GM12874 (cell line): ENCODE measurements around the gene MPND.

Source experiments
- TF ChIP-seq, protein P1 (sequence below): IDR thresholded peaks from 2 replicates; pipeline ENCODE4 v1.5.1; 2011; ENCODE audit warnings: low read depth, mild to moderate bottlenecking, control low read depth, low read length, moderate library complexity; ENCODE audit not compliant: insufficient read depth

Gene MPND

DNA sequence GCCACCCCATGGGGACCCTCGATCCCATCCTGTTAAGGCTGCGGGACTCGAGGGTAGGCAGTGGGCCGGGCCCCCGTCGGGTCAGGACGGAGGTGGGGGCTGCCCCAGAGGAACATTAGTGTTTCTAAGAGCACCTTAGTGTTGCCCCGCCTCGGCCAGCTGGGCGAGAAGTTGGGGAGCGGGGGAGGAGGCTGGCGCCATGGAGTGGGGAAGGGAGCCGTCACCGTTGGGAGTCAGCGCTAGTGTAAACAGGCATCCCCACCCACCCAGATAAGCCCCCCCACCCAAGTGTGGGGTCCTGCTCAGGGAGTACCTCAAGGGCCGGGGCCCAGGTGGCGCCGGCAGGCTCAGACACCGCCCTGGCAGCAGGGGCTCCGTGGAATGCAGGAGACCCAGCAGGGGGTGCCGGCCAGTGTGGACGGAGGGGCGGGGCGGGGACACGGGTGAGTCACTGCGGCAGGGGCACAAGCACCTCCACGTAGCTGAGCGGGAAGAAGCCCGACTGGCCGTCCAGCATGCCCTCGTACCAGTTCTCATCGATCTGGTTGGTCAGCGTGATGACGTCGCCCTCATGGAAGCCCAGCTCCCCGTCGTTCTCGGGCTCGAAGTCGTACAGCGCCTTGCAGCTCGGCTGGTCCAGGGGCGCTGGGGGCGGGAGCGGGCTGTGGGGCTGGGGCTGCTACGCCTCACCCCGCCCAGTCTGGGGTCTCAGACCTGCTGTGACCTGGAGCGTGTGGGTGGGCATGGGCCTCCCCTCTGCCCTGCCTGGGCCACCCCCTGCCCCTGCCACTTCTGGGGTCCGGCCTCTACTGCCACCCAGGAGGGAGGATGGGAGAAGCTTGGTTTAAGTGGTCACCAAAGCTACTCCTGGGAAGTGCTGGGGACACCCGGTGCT is 18.0 kb downstream of the MPND start:
- TF ChIP-seq, protein P1, sequence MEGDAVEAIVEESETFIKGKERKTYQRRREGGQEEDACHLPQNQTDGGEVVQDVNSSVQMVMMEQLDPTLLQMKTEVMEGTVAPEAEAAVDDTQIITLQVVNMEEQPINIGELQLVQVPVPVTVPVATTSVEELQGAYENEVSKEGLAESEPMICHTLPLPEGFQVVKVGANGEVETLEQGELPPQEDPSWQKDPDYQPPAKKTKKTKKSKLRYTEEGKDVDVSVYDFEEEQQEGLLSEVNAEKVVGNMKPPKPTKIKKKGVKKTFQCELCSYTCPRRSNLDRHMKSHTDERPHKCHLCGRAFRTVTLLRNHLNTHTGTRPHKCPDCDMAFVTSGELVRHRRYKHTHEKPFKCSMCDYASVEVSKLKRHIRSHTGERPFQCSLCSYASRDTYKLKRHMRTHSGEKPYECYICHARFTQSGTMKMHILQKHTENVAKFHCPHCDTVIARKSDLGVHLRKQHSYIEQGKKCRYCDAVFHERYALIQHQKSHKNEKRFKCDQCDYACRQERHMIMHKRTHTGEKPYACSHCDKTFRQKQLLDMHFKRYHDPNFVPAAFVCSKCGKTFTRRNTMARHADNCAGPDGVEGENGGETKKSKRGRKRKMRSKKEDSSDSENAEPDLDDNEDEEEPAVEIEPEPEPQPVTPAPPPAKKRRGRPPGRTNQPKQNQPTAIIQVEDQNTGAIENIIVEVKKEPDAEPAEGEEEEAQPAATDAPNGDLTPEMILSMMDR = no peak

DNA sequence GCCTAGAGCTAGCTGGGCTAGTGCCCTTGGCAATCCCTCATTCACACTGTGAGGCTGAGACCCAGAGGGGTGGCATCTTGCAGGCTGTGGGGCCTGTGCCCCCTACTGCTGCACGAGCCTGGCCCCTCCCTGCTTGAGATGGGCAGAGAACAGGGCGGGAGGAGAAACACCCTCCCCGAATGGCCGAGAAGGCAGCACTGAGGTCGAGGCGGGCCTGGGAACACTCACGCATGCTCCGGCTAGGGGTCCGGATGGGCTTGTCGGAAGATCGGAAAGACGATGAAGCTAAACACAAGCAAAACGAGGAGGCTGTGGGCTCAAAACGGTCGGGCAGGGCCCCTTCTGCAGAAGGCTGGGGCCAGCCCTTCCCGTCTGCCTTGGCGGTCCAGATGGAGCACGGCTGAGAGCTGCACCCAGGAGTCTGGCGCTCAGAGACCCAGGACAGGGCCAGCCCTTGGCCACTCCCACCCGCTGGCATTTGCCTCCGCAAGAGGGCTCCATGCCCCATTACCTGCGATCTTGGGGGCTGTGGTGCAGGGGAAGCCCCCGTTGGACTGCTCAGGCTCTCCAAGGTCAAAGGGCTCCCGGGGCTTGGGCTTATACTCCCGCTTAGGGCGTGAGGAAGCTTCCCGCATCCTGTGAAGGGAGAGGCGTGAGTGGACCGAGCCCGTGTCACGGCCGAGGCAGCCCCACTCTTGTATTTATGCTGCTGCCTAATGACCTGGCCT is 18.9 kb downstream of the MPND start:
- TF ChIP-seq, protein P1 = no peak

DNA sequence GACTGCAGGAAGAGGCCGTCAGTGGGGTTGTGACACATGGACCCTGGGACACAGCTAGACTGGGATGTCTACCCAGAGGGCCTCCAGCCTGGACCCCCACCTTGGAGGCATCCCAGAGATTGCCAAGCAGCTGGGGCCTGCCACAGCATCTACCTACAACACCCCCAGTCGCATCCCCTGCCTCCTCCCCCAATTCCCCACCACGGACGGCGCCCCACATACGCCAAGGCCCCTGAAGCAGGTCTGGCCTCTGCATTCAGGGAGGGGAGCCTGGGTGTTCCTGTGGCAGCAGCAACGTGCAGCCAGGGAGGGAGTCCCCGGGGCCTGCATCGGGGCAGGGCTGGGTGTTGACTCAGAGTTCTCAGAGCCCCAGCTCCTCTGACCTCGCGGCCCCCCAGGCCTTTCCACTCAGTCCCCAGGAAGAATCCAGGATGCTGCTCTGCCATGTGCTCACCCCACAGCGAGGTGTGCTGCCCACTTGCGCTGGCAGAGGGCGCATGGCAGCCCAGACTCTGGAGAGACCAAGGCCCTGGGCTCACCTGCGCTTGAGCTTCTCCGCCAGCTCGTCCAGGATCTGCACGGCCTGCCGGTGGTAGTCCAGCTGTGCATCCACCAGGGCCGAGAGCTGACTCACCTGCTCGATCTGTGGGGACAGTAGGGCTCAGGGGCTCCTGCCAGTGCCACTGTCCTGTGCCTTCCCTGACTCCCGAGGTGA is 19.6 kb downstream of the MPND start:
- TF ChIP-seq, protein P1 = 0 out of 2 replicates have a peak, but pooled peaks have one; percentile 24

DNA sequence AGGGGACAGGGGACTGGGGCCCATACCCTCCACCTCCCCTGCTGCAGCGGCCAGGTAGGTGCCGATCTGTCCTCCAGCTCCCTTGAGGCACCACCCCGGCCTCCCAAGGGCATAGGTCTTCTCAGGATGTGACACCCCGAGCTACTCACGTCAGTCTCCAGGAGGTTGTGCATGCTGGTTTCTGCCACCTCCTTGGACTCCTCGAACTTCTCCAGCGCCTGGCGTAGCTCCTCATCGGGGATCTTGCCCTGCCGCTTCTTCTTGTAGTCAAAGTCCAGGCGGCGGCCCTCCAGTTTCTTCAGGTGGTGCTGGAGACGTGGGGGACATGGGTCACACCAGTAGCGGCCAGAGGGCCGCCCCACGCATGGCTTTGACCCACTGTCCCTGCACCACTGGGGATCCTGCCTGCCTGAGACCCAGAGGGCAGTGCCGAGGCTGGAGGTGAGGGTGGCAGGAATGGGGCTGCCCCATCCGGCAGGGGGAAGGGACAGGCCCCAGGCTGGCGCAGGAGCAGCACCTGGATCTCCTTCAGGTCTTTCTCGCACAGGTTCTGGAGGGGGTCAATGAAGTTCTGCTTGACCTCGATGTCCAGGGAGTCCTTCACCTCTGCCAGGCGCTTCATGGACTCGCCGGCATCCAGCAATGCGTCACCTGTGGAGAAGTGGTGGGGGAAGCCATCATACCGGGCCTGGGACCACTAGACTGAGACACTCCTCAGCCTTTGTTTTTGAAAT is 20.4 kb downstream of the MPND start:
- TF ChIP-seq, protein P1 = no peak

DNA sequence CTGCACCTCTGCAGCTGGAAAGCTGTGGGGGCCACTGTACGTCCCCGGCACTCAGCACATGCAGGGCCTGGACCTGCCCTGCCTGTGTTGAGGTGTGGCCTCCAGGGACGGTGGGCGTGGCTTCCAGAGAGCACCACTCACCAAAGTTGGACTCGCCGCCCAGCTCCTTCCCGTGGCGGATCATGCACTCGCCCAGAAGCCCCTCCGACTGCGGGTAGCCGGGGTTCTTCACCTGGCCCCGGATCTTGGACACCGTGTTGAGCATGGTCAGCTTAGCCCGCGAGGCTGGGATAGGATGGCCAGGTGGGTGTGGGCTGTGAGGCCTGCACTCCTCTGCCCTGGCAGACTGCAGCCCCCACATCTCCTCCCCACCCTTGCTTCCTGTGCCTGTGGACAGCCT is 22.0 kb downstream of the MPND start:
- TF ChIP-seq, protein P1 = no peak

DNA sequence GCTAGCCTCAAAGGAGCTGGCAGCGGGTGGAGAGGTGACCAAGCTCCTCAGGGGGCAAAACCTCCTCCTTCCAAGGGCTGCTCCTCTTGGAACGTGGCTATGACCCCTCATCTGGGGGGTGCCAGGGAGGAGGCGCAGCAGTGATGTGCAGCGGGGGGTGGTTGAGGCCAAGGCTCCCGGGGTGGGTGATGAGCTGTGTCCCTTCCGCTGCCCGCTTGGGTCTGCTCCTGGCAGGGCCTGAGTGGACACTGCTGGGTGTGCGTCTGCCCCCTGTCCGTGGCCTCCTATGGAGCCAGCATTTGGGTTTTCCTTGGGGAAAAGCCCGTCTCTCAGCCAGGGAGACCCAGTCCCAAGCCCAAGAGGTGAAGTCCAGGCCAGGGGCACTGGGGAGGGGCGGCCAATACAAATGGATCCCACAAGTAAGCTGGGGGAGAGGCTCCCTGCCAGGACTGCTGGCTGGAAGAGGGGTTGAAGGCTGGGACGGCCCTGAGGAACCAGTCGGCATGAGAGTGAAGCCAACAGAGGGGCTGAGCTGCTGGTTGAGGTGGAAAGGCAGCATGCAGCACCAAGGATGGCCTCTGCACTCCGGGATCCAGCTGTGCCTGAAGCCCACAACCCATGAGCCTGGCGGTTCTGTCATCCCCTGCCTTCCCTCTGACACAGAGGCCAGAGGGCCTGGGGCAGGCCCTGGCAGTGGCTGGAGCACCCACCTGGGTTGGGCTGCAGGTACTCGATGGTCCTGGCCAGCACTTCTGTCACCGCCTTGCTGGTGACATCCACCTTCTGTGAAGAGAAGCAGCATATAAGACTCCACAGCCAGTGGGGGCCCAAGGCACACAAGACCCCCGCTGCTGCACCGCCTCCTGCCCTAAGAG is 22.7 kb downstream of the MPND start:
- TF ChIP-seq, protein P1 = no peak
